A549 (cell line): ENCODE data around the gene MCM7. TPM values are rescaled to one million over a fixed set of nuclear protein-coding genes. Genes with fewer than 3 reads are reported as not detected.
A peak's percentile ranks its signal among the peaks of the same experiment; 100 is the strongest.

Source experiments
- ATAC-seq, 2 experiments: fragments of 200-7000 bp in 1 of 2; fragments of >200 bp in 1 of 2; cut with Nextera tagmentation in 1 of 2; cut with Tn5 transposase in 1 of 2; 3 replicates each; pipeline versions ENCODE4 v1.8.0 to v1.9.1; 2018 to 2020; ENCODE audit warnings: mild to moderate bottlenecking in 1 of 2, moderate library complexity in 1 of 2
- CTCF ChIA-PET: fragments of 300-600 bp; sonication (Branson Sonifier 250); formaldehyde crosslinking; extraction: SDS; loops from one replicate; lab custom pipeline; 2021; ENCODE audit warnings: antibody characterized with exemption, inconsistent platforms; lab: Yijun Ruan, JAX
- POLR2A ChIA-PET: fragments of 350-600 bp; formaldehyde crosslinking; extraction: SDS; loops from one replicate; lab custom pipeline; 2021; ENCODE audit warnings: antibody characterized with exemption, inconsistent platforms; lab: Yijun Ruan, JAX
- DNase-seq, 2 experiments: peaks; one replicate each; pipeline versions ENCODE4 v3.0.0 to v3.0.0-alpha.2; 2011 to 2016; ENCODE audit warnings: low read depth in 1 of 2, low spot score in 1 of 2
- FAIRE-seq: peaks from 2 replicates; lab custom pipeline; 2011; peaks lifted over from hg19 to GRCh38; lab: Jason Lieb, UNC
- H3K27ac ChIP-seq, 2 experiments: fragments of >200 bp; sonication (Bioruptor Twin); formaldehyde crosslinking; 3 replicates each; pipeline ENCODE4 v1.5.1; 2016 to 2017
- H3K4me1 ChIP-seq: fragments of >200 bp; sonication (Bioruptor Twin); formaldehyde crosslinking; 3 replicates; pipeline ENCODE4 v1.6.1; 2016
- H3K4me2 ChIP-seq: fragments of >200 bp; sonication (Bioruptor Twin); formaldehyde crosslinking; 3 replicates; pipeline ENCODE4 v1.6.1; 2016
- H3K4me3 ChIP-seq: fragments of >200 bp; sonication (Bioruptor Twin); formaldehyde crosslinking; 3 replicates; pipeline ENCODE4 v1.5.1; 2016
- H3K9me3 ChIP-seq: fragments of >200 bp; sonication (Bioruptor Twin); formaldehyde crosslinking; 3 replicates; pipeline ENCODE4 v1.6.1; 2016
- BCL3 ChIP-seq: fragments of >200 bp; sonication (Bioruptor Twin); formaldehyde crosslinking; IDR thresholded peaks from 3 replicates; pipeline ENCODE4 v1.6.1; 2016
- E2F6 ChIP-seq: IDR thresholded peaks from 2 replicates; pipeline ENCODE4 v1.6.1; 2012; ENCODE audit warnings: low read depth, borderline replicate concordance
- EHF ChIP-seq: fragments of 250-450 bp; sonication (Bioruptor Pico); IDR thresholded peaks from 2 replicates; pipeline ENCODE4 v1.5.0; 2020; ENCODE audit warnings: mild to moderate bottlenecking
- ELK1 ChIP-seq: fragments of 150-350 bp; IDR thresholded peaks from 2 replicates; pipeline ENCODE4 v1.6.1; 2014; ENCODE audit warnings: low read depth, mild to moderate bottlenecking, low read length
- EP300 ChIP-seq, 2 experiments: fragments of >200 bp; sonication (Bioruptor Twin); formaldehyde crosslinking; IDR thresholded peaks; 2 replicates in 1 of 2; 3 replicates in 1 of 2; pipeline ENCODE4 v1.6.1; 2016 to 2017
- ESRRA ChIP-seq: fragments of 150-350 bp; IDR thresholded peaks from 2 replicates; pipeline ENCODE4 v1.6.1; 2014; ENCODE audit warnings: mild to moderate bottlenecking, low read length, borderline replicate concordance
- FOSL2 ChIP-seq, 2 experiments: fragments of 450-650 bp in 1 of 2; fragments of >200 bp in 1 of 2; sonication (Bioruptor Twin) in 1 of 2; formaldehyde crosslinking; IDR thresholded peaks; 2 replicates each; pipeline versions ENCODE4 v1.5.0 to v1.6.1; 2016 to 2020; ENCODE audit warnings: mild to moderate bottlenecking in 1 of 2, moderate library complexity in 1 of 2
- HDAC2 ChIP-seq: fragments of 200-600 bp; sonication (generic); IDR thresholded peaks from 2 replicates; pipeline ENCODE4 v1.6.1; 2016
- HES2 ChIP-seq: fragments of >200 bp; sonication (Bioruptor Twin); formaldehyde crosslinking; IDR thresholded peaks from 2 replicates; pipeline ENCODE4 v1.6.1; 2016
- HEYL ChIP-seq: fragments of 250-450 bp; sonication (Bioruptor Pico); IDR thresholded peaks from 2 replicates; pipeline ENCODE4 v1.8.0; 2021; ENCODE audit warnings: mild to moderate bottlenecking, moderate library complexity
- HMGXB4 ChIP-seq: fragments of 250-450 bp; sonication (Bioruptor Pico); IDR thresholded peaks from 2 replicates; pipeline ENCODE4 v1.5.0; 2021; ENCODE audit warnings: mild to moderate bottlenecking, moderate library complexity, borderline replicate concordance
- HOXB13 ChIP-seq: fragments of 250-450 bp; sonication (Bioruptor Pico); IDR thresholded peaks from 2 replicates; pipeline ENCODE4 v1.5.0; 2020; ENCODE audit warnings: low read depth, mild to moderate bottlenecking, moderate library complexity
- HOXB5 ChIP-seq: fragments of 250-450 bp; sonication (Bioruptor Pico); IDR thresholded peaks from 2 replicates; pipeline ENCODE4 v1.5.0; 2020; ENCODE audit warnings: mild to moderate bottlenecking, moderate library complexity
- JUN ChIP-seq, 2 experiments: fragments of >200 bp; sonication (Bioruptor Twin); formaldehyde crosslinking; IDR thresholded peaks; 2 replicates in 1 of 2; 3 replicates in 1 of 2; pipeline ENCODE4 v1.6.1; 2016 to 2017
- JUNB ChIP-seq: fragments of >200 bp; sonication (Bioruptor Twin); formaldehyde crosslinking; IDR thresholded peaks from 2 replicates; pipeline ENCODE4 v1.6.1; 2016
- KDM1A ChIP-seq: fragments of 200-600 bp; sonication (generic); IDR thresholded peaks from 2 replicates; pipeline ENCODE4 v1.6.1; 2016; ENCODE audit warnings: low read depth, mild to moderate bottlenecking
- MAX ChIP-seq: IDR thresholded peaks from 2 replicates; pipeline ENCODE4 v1.6.1; 2012
- NPAS2 ChIP-seq: fragments of 250-450 bp; sonication (Bioruptor Pico); IDR thresholded peaks from 2 replicates; pipeline ENCODE4 v1.8.0; 2022; ENCODE audit warnings: mild to moderate bottlenecking, moderate library complexity, borderline replicate concordance
- PBX3 ChIP-seq: IDR thresholded peaks from 2 replicates; pipeline ENCODE4 v1.6.1; 2012
- PHF8 ChIP-seq: fragments of 200-600 bp; sonication (generic); IDR thresholded peaks from 2 replicates; pipeline ENCODE4 v1.6.1; 2016; ENCODE audit warnings: low read depth, mild to moderate bottlenecking, antibody characterized with exemption, moderate library complexity, borderline replicate concordance
- POLR2A ChIP-seq: IDR thresholded peaks from 2 replicates; pipeline ENCODE4 v1.6.1; 2012; ENCODE audit warnings: mild to moderate bottlenecking, low read length
- RARB ChIP-seq: fragments of 250-450 bp; sonication (Bioruptor Pico); IDR thresholded peaks from 2 replicates; pipeline ENCODE4 v1.8.0; 2021; ENCODE audit warnings: mild to moderate bottlenecking, moderate library complexity
- SMC3 ChIP-seq: fragments of >200 bp; sonication (Bioruptor Twin); formaldehyde crosslinking; IDR thresholded peaks from 3 replicates; pipeline ENCODE4 v1.6.1; 2018; ENCODE audit warnings: inconsistent platforms
- TFCP2L1 ChIP-seq: fragments of 250-450 bp; sonication (Bioruptor Pico); IDR thresholded peaks from 2 replicates; pipeline ENCODE4 v1.5.0; 2021; ENCODE audit warnings: mild to moderate bottlenecking
- ZNF302 ChIP-seq: fragments of 250-450 bp; sonication (Bioruptor Pico); IDR thresholded peaks from 2 replicates; pipeline ENCODE4 v1.9.0; 2021; ENCODE audit warnings: inconsistent platforms, mild to moderate bottlenecking, moderate library complexity
- ZSCAN20 ChIP-seq: fragments of 250-450 bp; sonication (Bioruptor Pico); IDR thresholded peaks from 2 replicates; pipeline ENCODE4 v1.8.0; 2022; ENCODE audit warnings: mild to moderate bottlenecking, moderate library complexity
- WGBS: methylation state at CpG from one replicate; pipeline ENCODE4 v1.1.6; 2017; ENCODE audit errors: missing lambda C conversion rate; 5-methylcytosine and 5-hydroxymethylcytosine counted together
- polyA plus RNA-seq, 4 experiments: library from polyadenylated mRNA; depleted of rRNA in 3 of 4; stranded (reverse); fragments of >200 nt; fragmentation: RNase III in 1 of 4; extraction: RNeasy Plus Mini Kit Qiagen cat#74134 plus additional on column Dnase treatment in 1 of 4; gene quantifications; 2 replicates in 3 of 4; 3 replicates in 1 of 4; pipeline ENCODE4 v1.2.3, GENCODE V29; 2011 to 2017

The MCM7 gene
- polyA plus RNA-seq, 2 of the 4 experiments (the other 2 are of a cell fraction), result 145 to 287 TPM

- peak overlapping the region; percentile 88 to 94 for H3K27ac ChIP-seq
- peak overlapping the region; percentile 86 for H3K4me2 ChIP-seq
- 5% methylated on average over 7 of the region's 7 CpGs for WGBS
- no peak for DNase-seq
- no peak; a peak in 1 of 6 replicates for ATAC-seq
- no peaks in the 10 kb centered on the region for H3K9me3 ChIP-seq
- TF ChIP-seq HDAC2, result no peak
- no peak for TF ChIP-seq FOSL2 (IDR thresholded peaks at IDR 0.05)
- TF ChIP-seq FOSL2 (CRISPR knock-in tag; IDR thresholded peaks at IDR 0.05), result 0 out of 2 replicates have a peak, but pooled peaks have one; percentile 40
- no peak for TF ChIP-seq JUN (IDR thresholded peaks at IDR 0.05)
- FAIRE-seq, result no peak
- peak overlapping the region; percentile 69 for H3K4me3 ChIP-seq
- ChIA-PET POLR2A (interaction anchor here (0.6 to 4.8 kb wide), 2 partner anchors 12 to 37 kb away, joined by 3 to 46 read pairs; partner anchors contain the start of genes AP4M1 and MCM7), CTCF (interaction anchor here (0.7 to 1.5 kb wide), 5 partner anchors 9 to 61 kb away, joined by 3 to 5 read pairs (median 3); partner anchors contain the start of genes AP4M1 and MCM7)
- peaks cover 14% of the 10 kb centered on the region for H3K4me1 ChIP-seq
Measured at GRCh38 chr7:100089458-100090196, 11.6 kb downstream of the MCM7 start.

- POLR2A ChIA-PET, result interaction anchor here (0.6 to 4.8 kb wide), 3 partner anchors 13 to 340 kb away, joined by 3 to 46 read pairs (median 3); partner anchors contain the start of genes AP4M1, MCM7 and ZCWPW1
- H3K4me1 ChIP-seq, result peaks cover 14% of the 10 kb centered on the region
- FAIRE-seq (no peak), DNase-seq (peak; percentile 69 to 88), ATAC-seq (peak; percentile 41 to 44)
- H3K4me3 ChIP-seq, result peak within 1 kb of the TSS; percentile 69
- H3K9me3 ChIP-seq, result no peaks in the 10 kb centered on the region
- CTCF ChIA-PET, result interaction anchor here (1.0 to 1.9 kb wide), 2 partner anchors 13 to 95 kb away, joined by 3 to 4 read pairs; partner anchors contain the start of gene AP4M1
- peak within 1 kb of the TSS; percentile 88 to 94 for H3K27ac ChIP-seq
- peak within 1 kb of the TSS; percentile 86 for H3K4me2 ChIP-seq
- WGBS, result 2% methylated on average over 29 of the region's 68 CpGs
- TF ChIP-seq JUNB (no peak), TFCP2L1 (CRISPR knock-in tag) (0 out of 2 replicates have a peak, but pooled peaks have one; percentile 9), HOXB5 (peak; percentile 97), RARB (CRISPR knock-in tag) (no peak), JUN (IDR thresholded peaks at IDR 0.05) (peak; percentile 87 to 96), EHF (CRISPR knock-in tag) (peak; percentile 96), MAX (peak; percentile 98), PBX3 (peak; percentile 66; the same call in 1 of the 2 replicates), BCL3 (peak; percentile 86; the same call in 2 of the 3 replicates), HDAC2 (peak; percentile 57; the same call in 1 of the 2 replicates), ZSCAN20 (peak; percentile 94), NPAS2 (CRISPR knock-in tag) (peak; percentile 85), KDM1A (no peak), HEYL (peak; percentile 76; the same call in 1 of the 2 replicates), ESRRA (no peak), HMGXB4 (peak; percentile 87), EP300 (IDR thresholded peaks at IDR 0.05) (no peak), HOXB13 (peak; percentile 97), ELK1 (no peak), E2F6 (peak; percentile 96), HES2 (no peak), ZNF302 (CRISPR knock-in tag) (peak; percentile 90), FOSL2 (IDR thresholded peaks at IDR 0.05) (no peak), FOSL2 (CRISPR knock-in tag; IDR thresholded peaks at IDR 0.05) (peak; percentile 40; the same call in 1 of the 2 replicates), POLR2A (peak; percentile 92), PHF8 (peak; percentile 69), SMC3 (0 out of 3 replicates have a peak, but pooled peaks have one; percentile 9)
Measured at GRCh38 chr7:100088621-100089457, 12.4 kb downstream of the MCM7 start, which contains the start of gene COPS6. Gene COPS6 (plus strand): TSS chr7:100088969. CDS start chr7:100088991, 22 bp downstream.
